ENCODE results near the gene GLTPD2. TPM values are rescaled to one million over a fixed set of nuclear protein-coding genes. Genes with fewer than 3 reads are reported as not detected.
"Not testable (repeated sequence)": the region's sequence is repeated elsewhere in the genome, so short reads cannot be mapped to it uniquely, and the experiment has no call there.

The GLTPD2 gene
- total and polyA plus RNA-seq, 2 experiments from 2014 or later, result 40.1 to 100.0 TPM

DNA sequence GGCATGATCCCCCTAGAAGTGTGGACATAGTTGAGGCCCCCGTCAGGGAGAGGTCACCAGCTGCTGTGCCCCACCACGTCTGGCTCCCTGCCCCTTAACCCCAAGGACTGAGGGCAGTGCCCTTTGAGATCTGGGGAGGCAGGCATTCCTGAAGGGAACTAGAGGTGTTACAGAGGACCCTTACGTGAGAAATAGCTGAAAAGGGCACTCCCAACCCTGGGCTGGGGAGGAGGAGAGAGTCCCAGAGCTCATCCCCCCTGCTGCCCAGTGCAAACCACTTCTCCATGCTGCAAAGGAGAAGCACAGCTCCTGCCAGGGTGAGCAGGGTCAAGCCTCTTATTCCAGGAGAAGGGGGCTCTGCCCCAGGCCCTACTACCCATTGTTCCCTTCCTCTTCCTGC lies 34.1 kb downstream of the GLTPD2 start:
- Histone ChIP-seq H3K27me3 (no peaks in the 10 kb centered on the region), H3K9me3 (ENCODE audit: low read depth) (no peaks in the 10 kb centered on the region), H3K36me3 (replicated peaks; ENCODE audit: insufficient read depth, low read depth) (no peaks in the 10 kb centered on the region), H3K9me2 (replicated peaks; ENCODE audit: insufficient read depth) (no peaks in the 10 kb centered on the region), H3K4me1 (ENCODE audit: insufficient read depth) (no peaks in the 10 kb centered on the region), H3K4me2 (no peak overlapping the region), H2AFZ (no peak overlapping the region), H4K20me1 (ENCODE audit: insufficient read depth, poor library complexity, severe bottlenecking) (no peaks in the 10 kb centered on the region), H3K4me3 (no peak overlapping the region), H3K27ac (no peak overlapping the region), H3K79me2 (no peaks in the 10 kb centered on the region)
- no peak for DNase-seq (ENCODE audit: low spot score)
- TF ChIP-seq EZH2phosphoT487 (IDR thresholded peaks at IDR 0.05; ENCODE audit: low read depth, severe bottlenecking, unreplicated experiment) (no peak), CTCF (IDR thresholded peaks at IDR 0.05; ENCODE audit: poor library complexity) (no peak), EZH2 (IDR thresholded peaks at IDR 0.05; ENCODE audit: borderline replicate concordance) (no peak)
- 89% methylated on average over 2 of the region's 3 CpGs for WGBS (ENCODE audit: low lambda C conversion rate, missing lambda C conversion rate)

GRCh38 chr17:4823373-4824089 lies 34.8 kb downstream of the GLTPD2 start:
- H2AFZ ChIP-seq, result no peak overlapping the region
- no peaks in the 10 kb centered on the region for H3K79me2 ChIP-seq
- TF ChIP-seq EZH2 (IDR thresholded peaks at IDR 0.05; ENCODE audit: borderline replicate concordance) (no peak), EZH2phosphoT487 (IDR thresholded peaks at IDR 0.05; ENCODE audit: low read depth, severe bottlenecking, unreplicated experiment) (no peak), CTCF (IDR thresholded peaks at IDR 0.05; ENCODE audit: poor library complexity) (no peak)
- no peak overlapping the region for H3K4me2 ChIP-seq
- H3K4me3 ChIP-seq, result no peak overlapping the region
- no peaks in the 10 kb centered on the region for H3K36me3 ChIP-seq (replicated peaks; ENCODE audit: insufficient read depth, low read depth)
- no peak overlapping the region for H3K27ac ChIP-seq
- H3K27me3 ChIP-seq, result no peaks in the 10 kb centered on the region
- H3K9me2 ChIP-seq (replicated peaks; ENCODE audit: insufficient read depth), result no peaks in the 10 kb centered on the region
- H3K9me3 ChIP-seq (ENCODE audit: low read depth), result no peaks in the 10 kb centered on the region
- 81% methylated on average over 12 of the region's 12 CpGs for WGBS (ENCODE audit: low lambda C conversion rate, missing lambda C conversion rate)
- no peak for DNase-seq (ENCODE audit: low spot score)
- no peaks in the 10 kb centered on the region for H4K20me1 ChIP-seq (ENCODE audit: insufficient read depth, poor library complexity, severe bottlenecking)
- H3K4me1 ChIP-seq (ENCODE audit: insufficient read depth), result no peaks in the 10 kb centered on the region

GRCh38 chr17:4827399-4827798 lies 38.6 kb downstream of the GLTPD2 start:
- no peaks in the 10 kb centered on the region for H3K79me2 ChIP-seq
- H4K20me1 ChIP-seq (ENCODE audit: insufficient read depth, poor library complexity, severe bottlenecking), result no peaks in the 10 kb centered on the region
- 64% methylated on average over 8 of the region's 8 CpGs for WGBS (ENCODE audit: low lambda C conversion rate, missing lambda C conversion rate)
- H3K36me3 ChIP-seq (replicated peaks; ENCODE audit: insufficient read depth, low read depth), result no peaks in the 10 kb centered on the region
- H3K9me3 ChIP-seq (ENCODE audit: low read depth), result no peaks in the 10 kb centered on the region
- H3K27me3 ChIP-seq, result no peaks in the 10 kb centered on the region
- H3K4me2 ChIP-seq, result no peak overlapping the region
- H3K4me1 ChIP-seq (ENCODE audit: insufficient read depth), result no peaks in the 10 kb centered on the region
- no peaks in the 10 kb centered on the region for H3K9me2 ChIP-seq (replicated peaks; ENCODE audit: insufficient read depth)
- DNase-seq (ENCODE audit: low spot score), result no peak
- H3K27ac ChIP-seq, result no peak overlapping the region
- TF ChIP-seq EZH2phosphoT487 (IDR thresholded peaks at IDR 0.05; ENCODE audit: low read depth, severe bottlenecking, unreplicated experiment) (no peak), EZH2 (IDR thresholded peaks at IDR 0.05; ENCODE audit: borderline replicate concordance) (no peak), CTCF (IDR thresholded peaks at IDR 0.05; ENCODE audit: poor library complexity) (no peak)
- no peak overlapping the region for H2AFZ ChIP-seq
- no peak overlapping the region for H3K4me3 ChIP-seq

- not testable (repeated sequence) for H2AFZ ChIP-seq
- 0% methylated on average over 11 of the region's 17 CpGs for WGBS (ENCODE audit: low lambda C conversion rate, missing lambda C conversion rate)
Measured at GRCh38 chr17:4832829-4833177, 44.0 kb downstream of the GLTPD2 start.

More at GRCh38 chr17:4832829-4833177, 44.0 kb downstream of the GLTPD2 start:
- H3K9me2 ChIP-seq (replicated peaks; ENCODE audit: insufficient read depth); H3K36me3 ChIP-seq (replicated peaks; ENCODE audit: insufficient read depth, low read depth); DNase-seq (ENCODE audit: low spot score); H3K27me3 ChIP-seq; H3K9me3 ChIP-seq (ENCODE audit: low read depth): not testable (repeated sequence)
- Histone ChIP-seq H3K4me3 (peak overlapping the region; percentile 19), H3K79me2 (peaks cover 35% of the 10 kb centered on the region), H3K4me1 (ENCODE audit: insufficient read depth) (peaks cover 14% of the 10 kb centered on the region), H3K27ac (peak overlapping the region; percentile 83), H3K4me2 (peak overlapping the region; percentile 68), H4K20me1 (ENCODE audit: insufficient read depth, poor library complexity, severe bottlenecking) (peaks cover 21% of the 10 kb centered on the region)

Data from hepatocyte (in vitro differentiated cells).